ENCODE measurements around the gene STT3A. TPM values are rescaled to one million over a fixed set of nuclear protein-coding genes. Genes with fewer than 3 reads are reported as not detected.

Gene STT3A
- total RNA-seq, 1 donor from 2014 or later, result 101 TPM

- DNase-seq, result no peak
- H3K9me3 ChIP-seq, result no peaks in the 10 kb centered on the region
- intact Hi-C loops (cut with DNase I), result no loop called here
- peaks cover 23% of the 10 kb centered on the region for H3K36me3 ChIP-seq
- peak within 1 kb of the TSS; percentile 79 for H3K4me3 ChIP-seq
- TF ChIP-seq CTCF (IDR thresholded peaks at IDR 0.05), result no peak
- ATAC-seq, result no peak
- no peaks in the 10 kb centered on the region for H3K27me3 ChIP-seq (ENCODE audit: low read depth)
- H3K27ac ChIP-seq, result peak within 1 kb of the TSS; percentile 88
- peaks cover 17% of the 10 kb centered on the region for H3K4me1 ChIP-seq
Measured at GRCh38 chr11:125624756-125625213, 32.1 kb downstream of the STT3A start, which contains the start of gene CHEK1. Gene CHEK1 (plus strand): TSS chr11:125625163. CDS start chr11:125626769, 1,606 bp downstream.

- Histone ChIP-seq H3K9me3 (no peaks in the 10 kb centered on the region), H3K27ac (peak overlapping the region; percentile 88), H3K4me1 (peaks cover 17% of the 10 kb centered on the region), H3K27me3 (ENCODE audit: low read depth) (no peaks in the 10 kb centered on the region), H3K4me3 (peak overlapping the region; percentile 79), H3K36me3 (peaks cover 19% of the 10 kb centered on the region)
- intact Hi-C loops (cut with DNase I), result no loop called here
- peak in 1 of 2 donors; percentile 71 for ATAC-seq
- no peak for DNase-seq
- no peak for TF ChIP-seq CTCF (IDR thresholded peaks at IDR 0.05)
Measured at GRCh38 chr11:125625225-125625629, 32.6 kb downstream of the STT3A start.

GRCh38 chr11:125625630-125626287 is 33.1 kb downstream of the STT3A start:
- Histone ChIP-seq H3K27me3 (ENCODE audit: low read depth) (no peaks in the 10 kb centered on the region), H3K9me3 (no peaks in the 10 kb centered on the region), H3K27ac (peak overlapping the region; percentile 88), H3K4me1 (peaks cover 17% of the 10 kb centered on the region), H3K36me3 (peaks cover 13% of the 10 kb centered on the region), H3K4me3 (peak overlapping the region; percentile 79)
- DNase-seq (peak; percentile 90), ATAC-seq (peak; percentile 96 to 98)
- intact Hi-C loops (cut with DNase I), result no loop called here
- no peak for TF ChIP-seq CTCF (IDR thresholded peaks at IDR 0.05)

GRCh38 chr11:125626288-125626950 is 33.8 kb downstream of the STT3A start:
- intact Hi-C loops (cut with DNase I), result no loop called here
- H3K27me3 ChIP-seq (ENCODE audit: low read depth), result no peaks in the 10 kb centered on the region
- H3K4me1 ChIP-seq, result peaks cover 17% of the 10 kb centered on the region
- peak overlapping the region; percentile 79 for H3K4me3 ChIP-seq
- DNase-seq (no peak), ATAC-seq (peak in 1 of 2 donors; percentile 31)
- no peaks in the 10 kb centered on the region for H3K9me3 ChIP-seq
- no peak for TF ChIP-seq CTCF (IDR thresholded peaks at IDR 0.05)
- H3K27ac ChIP-seq, result peak overlapping the region; percentile 27
- H3K36me3 ChIP-seq, result peaks cover 7% of the 10 kb centered on the region

- no peaks in the 10 kb centered on the region for H3K9me3 ChIP-seq
- H3K27me3 ChIP-seq (ENCODE audit: low read depth), result no peaks in the 10 kb centered on the region
- no peak overlapping the region for H3K27ac ChIP-seq
- ATAC-seq (no peak), DNase-seq (no peak)
- H3K36me3 ChIP-seq, result no peaks in the 10 kb centered on the region
- peaks cover 17% of the 10 kb centered on the region for H3K4me1 ChIP-seq
- no peak overlapping the region for H3K4me3 ChIP-seq
- TF ChIP-seq CTCF (IDR thresholded peaks at IDR 0.05), result no peak
- intact Hi-C loops (cut with DNase I), result no loop called here
Measured at GRCh38 chr11:125627236-125627910, 34.7 kb downstream of the STT3A start.

Data from lower lobe of right lung (tissue), 2 donors.